Activated T-cell treated with anti-CD3 and anti-CD28 coated beads, Interleukin-2, amount 50 U/mL, for 1 hour (primary cell): ENCODE results near the gene SCUBE1.

Experiments used
- DNase-seq: peaks from one replicate; pipeline ENCODE4 v3.0.0-alpha.2; 2020

The SCUBE1 gene

DNA sequence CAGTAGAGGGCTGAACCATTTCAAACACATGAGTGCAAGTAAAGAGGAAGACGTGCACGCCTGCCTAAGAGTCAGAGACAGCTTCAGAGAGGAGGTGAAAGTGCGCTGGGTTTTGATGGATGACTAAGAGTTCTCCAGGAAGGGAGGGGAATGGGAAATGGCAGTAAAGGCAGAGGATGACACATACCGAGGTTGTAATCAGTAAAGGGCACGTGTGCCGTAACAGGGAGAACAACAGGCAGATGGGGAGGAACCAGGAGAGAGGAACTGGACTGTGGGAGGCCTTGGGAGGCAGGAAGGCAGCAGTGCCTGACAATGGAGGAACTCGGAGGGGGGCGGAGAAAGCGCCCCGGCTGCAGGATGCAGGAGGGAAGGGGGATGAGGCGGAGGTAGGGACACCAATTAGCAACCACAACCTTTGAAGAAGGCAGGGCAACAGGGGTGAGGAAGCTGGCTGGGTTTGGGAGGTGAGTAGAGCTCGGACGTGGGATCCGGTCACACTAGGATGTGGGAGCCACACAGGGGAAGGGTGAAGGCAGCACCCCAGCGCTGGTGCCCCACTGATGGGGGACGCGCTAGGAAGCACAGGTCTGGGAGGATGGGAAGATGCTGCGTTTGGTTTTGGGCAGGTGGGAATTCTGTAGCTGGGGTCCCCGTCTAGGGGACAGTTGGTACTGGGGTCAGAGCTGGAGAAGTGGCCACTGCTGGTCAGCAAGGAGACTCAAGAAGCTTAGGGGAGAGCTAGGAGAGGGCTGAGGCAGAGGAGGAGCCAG, 67.4 kb downstream of the SCUBE1 start:
- no peak for DNase-seq

DNA sequence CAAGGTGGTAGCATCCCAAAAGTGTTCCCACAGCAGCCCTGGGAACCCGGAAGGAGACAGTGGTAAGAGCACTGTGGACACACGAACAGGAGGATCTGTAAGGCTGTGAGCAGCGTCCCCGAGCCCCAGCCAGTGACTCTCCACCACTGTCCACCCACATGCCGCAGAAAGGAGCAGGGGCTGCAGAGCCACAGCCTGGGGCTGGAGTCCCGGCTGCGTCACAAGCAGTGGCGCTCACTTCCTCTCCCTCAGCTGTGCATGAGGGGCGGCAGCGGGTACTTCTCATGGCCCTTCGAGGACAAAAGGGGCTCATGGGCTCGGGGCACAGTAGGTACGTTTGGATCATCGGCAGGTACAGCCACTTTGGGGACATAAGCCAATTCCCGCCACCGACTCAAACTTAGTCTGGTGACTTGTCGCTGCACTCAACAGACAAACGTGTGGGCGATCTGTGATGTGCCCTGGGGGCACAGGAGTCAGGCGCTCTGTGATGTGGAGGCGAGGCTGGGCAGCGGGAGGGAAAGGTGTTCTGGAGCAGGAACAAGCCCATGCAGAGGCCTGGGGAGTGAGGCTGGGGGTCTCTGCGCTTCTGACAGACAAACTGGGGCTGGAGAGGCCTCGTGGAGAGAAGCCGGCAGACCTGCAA, 68.5 kb downstream of the SCUBE1 start:
- DNase-seq, result no peak

DNA sequence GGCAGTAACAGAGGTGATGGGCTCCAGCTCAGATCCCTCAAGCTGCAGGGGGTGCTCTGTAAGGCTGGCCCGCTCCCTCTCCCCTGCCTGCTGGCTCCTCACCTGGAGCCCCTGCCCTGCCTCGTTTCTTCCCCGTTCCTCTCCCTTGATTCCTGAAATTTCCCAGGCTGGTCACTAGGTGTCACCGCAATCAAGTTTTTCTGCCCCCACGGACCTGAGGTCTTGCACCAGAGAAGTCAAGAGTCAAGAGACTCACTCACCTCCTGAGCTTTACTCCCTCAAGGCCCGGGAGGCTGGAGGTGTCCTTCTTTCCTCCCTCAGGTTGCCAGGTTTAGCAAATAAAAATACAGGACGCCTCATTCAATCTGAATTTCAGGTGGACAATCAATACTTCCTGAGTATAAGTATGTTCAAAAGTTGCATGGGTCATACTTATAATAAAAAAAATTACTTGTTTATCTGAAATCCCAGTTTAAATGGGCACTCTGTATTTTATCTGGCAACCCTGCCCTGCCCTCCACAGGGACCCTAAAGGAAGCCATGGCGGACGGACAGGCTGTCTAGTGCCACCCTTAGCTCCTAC, 69.2 kb downstream of the SCUBE1 start:
- DNase-seq, result peak; percentile 33

DNA sequence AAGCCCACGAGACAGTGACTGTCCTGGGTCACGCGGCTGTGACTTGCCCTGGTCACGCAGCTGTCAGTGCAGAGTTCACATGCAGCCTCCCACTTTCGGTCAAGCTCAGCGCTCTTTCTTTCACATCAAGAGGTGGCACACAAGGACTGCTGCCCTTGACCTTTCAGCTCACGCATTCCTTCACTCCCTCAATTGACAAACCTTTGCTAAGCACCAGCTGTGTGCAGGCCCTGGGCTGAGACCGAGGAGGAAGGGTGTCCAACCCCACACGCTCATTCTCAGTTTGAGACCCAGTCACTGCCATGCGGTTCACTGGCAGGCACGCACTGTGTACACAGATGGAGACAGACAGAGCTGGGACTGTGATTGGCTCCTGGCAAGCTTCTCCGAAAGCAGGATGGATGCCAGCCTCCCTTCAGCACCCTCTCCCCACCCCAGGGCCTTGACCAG, 70.3 kb downstream of the SCUBE1 start:
- no peak for DNase-seq

DNA sequence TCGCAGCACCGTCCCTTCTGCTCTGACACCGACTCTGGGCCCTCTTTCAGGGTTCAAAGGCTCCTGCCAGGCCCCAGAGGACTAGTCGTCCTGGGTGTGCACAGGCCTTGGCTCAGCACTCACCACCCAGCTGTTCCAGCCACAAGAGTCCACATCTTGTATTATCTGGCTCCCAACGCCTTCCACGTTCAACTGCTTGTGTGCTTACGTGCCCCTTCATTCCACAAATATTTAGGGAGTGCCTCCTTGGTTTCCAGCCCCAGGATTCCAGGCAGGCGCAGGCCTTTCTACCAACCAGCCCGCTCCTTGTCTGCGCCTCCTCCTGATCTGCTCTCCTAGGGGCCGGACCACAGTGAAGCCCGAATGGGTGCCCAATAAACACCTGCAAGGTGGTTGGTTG, 70.9 kb downstream of the SCUBE1 start:
- DNase-seq, result no peak

DNA sequence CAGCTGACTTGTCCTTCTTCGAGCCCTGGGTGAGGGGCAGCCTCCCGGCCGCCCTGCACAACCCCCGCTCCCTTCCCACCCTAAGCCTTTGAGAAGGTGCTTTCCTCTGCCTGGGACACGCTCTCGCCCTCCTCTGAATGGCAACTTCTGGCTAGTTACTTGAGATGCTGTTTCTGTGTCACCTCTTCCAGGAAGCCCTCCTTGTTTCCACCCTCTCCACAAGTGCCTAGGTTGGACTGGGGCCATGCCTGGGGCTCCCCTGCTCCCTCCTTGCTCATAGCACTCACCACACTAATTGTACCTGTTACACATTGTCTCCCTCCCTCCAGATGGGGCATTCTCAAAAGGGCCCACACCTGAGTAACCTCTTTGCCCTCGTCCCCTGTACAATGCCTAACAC, 72.2 kb downstream of the SCUBE1 start:
- no peak for DNase-seq

DNA sequence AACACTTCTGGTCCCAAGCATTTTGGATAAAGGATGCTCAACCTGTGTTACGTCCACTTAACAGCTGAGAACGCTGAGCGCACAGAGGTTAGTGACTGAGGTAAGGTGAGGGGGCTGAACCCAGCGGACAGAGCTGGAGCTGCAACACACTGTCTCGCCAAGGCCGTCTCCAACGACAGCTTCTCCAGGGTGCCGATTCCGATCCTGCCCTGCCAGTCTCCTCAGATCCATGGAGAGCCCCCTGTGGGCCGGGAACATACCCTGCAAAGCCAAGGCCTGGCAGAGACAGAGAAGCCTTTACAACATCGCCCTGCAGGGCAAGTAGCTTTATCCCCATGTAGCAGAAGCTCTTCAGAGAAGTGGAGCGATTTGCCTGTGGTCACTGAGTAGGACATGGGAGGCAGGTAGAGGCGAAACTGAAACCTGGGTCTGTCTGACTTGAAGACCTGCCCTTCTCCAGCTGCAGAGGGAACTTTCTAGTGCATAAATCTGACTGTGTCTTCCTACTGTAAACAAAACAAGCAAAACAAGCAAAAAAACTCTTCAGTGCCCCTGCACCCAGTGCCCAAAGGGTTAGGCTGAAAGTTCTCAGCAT, 72.8 kb downstream of the SCUBE1 start:
- no peak for DNase-seq

DNA sequence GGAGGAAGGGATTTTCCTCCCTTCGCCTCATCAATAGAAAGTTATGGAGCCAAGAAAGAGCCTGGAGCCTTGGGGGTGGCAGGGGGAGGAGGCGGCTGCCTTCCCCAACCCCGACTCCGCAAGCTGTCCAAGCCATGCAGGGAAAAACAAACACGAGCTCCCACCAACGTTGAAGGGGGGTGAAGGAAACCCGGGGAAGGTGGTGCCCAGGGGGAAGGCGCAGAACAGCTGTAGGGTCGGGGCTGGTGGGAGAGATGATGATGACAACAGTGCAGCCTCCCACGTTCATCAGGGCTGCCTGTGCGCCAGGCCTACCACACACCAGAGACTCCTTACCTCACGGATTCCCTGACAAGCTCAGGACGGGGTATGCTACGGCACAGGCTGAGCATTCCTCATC, 73.5 kb downstream of the SCUBE1 start:
- no peak for DNase-seq

DNA sequence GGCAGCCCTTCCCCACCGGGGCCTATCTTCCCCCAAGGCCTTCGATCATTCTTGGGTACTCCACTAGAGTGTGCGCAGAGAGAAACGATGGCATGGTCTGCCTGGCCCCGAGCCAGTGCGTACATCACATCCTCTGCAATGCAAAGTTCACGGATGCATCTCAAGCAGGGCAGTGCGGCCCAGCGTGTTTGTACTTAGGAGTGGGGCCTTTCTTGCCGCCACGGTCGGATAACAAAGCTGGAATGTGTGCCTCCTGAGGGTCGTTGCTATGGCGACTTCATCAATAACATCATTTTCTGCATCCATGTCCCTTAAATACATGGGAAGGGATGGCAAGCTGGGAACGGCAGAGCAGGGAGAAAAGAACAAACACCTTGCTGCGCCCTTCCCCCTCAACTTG, 73.9 kb downstream of the SCUBE1 start:
- DNase-seq, result no peak

DNA sequence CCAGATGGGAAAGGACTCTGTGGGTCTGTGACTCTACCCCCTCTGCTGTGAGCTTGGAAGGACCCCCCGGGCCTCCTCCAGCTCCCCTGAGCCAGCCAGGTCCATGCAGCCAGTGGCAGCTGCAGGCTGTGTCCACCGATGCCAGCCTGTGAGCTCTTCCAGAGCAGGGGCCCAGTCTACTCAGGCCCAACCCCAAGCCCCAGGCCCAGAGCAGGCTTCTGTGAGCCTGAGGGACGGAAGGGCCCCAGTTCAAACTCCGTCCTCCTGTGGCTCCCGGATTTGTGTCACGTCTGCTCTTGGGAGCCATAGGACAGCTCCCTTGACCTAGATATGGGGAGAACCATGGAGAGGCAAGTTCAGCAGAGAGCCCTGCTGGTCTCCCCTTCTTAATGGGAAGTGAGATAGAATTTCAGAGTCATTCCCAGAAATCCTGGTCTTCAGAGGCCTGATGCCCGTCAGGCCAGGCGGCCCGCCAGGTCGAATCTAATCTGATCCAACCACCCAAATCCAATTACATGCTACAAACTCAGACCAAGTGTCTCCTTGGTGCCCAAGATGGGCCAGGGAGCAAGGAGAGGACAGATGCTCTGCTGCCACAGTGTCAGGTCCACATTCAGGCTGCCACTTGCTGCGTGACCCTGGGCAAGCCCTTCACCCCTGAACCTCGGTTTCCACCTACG, 75.1 kb downstream of the SCUBE1 start:
- no peak for DNase-seq

DNA sequence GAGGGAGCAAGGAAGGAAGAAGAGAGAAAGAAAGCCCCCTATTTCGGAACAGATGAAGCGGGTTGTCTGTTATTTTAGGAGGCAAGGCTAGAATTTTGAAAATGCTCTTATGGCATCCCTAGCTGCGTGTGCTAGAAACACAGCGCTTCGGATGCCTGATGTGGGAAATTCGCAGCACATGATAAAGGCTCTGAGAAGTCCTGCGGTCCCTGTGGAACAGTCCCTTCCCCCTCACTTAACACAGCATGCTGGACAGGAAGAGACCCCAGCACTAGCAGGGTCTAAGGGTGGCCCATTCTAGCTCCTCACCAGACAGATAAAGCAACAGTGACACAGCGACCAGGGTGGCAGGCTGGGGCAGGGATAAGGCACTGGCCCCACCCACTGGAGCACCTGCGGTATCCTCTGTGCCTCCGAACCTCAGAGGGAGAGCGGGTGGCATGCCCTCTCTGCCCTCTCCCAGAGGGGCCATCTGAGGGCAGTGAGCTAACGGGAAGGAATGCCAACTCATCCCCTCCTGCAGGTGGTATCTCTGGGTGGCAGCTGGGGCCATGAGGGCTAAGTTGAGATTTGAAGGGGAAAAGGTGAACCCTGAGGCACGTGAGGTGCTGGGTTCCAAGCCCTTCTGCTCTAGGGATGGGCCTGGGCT, 75.7 kb downstream of the SCUBE1 start:
- no peak for DNase-seq

DNA sequence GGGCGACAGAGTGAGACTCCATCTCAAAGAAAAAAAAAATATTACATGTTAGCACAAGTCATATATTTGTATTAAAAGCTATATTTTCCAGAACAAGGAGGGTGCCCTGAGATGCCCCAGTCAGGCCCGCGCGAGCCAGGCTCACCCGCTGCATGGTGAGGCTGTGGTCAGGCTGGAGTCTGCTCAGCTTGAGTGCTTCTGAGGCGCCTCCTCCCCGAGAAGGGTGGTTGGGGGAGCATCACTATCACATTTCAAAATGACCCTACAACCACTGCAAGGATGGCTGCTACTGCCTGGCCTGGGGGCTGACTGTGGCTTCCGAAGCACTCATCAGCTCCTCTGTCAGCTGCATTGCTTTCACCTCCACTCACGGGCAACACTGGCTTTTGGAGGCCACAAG, 77.1 kb downstream of the SCUBE1 start:
- no peak for DNase-seq

DNA sequence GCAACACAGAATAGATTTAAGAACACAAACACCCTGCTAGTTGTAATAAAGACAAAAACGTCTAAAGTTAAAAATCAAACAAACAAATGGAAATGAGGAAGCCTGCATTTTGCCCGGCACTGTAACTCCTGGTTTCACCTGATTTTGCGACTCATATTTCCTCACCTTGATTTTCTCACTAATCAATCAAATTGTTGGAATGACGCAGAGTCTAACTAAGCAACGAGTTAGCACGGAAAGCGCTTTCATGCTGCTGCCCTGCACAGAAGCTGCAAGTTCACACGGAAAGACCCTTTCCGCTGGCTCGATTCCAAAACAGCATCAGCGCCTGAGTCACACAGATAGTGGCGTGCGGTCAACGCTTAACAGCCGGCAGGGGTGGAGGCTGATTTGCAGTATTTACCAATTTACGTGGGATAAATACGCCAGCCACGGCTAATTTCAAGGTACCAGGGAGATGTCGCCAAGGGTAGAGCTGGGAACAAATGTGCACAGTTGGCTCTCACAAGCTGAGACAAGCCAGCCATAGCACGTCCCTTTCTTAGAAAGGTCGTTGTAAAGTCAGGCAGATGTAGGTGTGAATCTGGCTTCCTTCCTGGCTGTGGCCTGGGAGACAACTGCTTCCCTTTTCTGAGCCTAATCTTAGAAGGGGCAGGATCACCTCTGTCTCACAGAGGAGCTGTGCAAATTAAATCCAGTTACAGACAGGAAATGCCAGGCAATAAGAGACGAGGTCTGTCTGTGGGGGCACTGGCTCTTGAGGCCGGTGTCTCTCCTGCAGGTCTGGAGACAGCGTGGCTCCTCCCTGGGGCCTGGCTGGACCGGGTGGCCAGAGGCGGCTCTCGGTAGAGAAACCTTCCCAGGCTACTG, 79.3 kb downstream of the SCUBE1 start:
- DNase-seq, result peak; percentile 78

DNA sequence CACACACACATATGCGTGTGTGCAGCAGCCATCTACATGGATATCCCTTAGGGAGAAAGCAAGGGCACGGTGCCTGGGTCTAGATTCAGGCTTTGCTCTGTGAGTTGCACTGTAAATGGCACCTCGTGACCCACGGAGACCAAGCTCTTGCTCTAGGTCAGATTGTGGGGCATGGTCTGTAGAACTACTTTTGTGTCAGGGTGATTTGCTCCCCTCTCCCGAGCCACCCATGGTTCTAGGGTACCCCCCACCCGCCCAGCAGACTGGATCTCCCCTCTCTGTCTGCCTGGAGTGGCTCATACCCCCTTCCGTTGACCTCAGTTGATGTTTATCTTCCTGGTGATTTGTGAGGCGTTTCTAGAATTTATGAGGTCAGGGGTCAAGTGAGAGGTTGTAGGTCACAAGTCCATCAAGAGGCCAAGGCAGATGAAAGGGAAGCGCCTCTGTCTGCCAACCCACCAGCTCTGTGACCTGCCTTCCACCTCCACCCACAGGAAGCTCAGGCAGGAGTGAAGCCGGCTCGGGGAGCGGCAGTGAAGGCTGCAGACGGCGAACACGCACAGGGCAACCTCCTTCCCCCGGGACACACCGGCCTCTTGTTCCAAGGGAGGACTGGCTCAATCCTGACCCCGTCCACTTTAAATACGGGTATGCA, 80.1 kb downstream of the SCUBE1 start:
- peak; percentile 55 for DNase-seq

DNA sequence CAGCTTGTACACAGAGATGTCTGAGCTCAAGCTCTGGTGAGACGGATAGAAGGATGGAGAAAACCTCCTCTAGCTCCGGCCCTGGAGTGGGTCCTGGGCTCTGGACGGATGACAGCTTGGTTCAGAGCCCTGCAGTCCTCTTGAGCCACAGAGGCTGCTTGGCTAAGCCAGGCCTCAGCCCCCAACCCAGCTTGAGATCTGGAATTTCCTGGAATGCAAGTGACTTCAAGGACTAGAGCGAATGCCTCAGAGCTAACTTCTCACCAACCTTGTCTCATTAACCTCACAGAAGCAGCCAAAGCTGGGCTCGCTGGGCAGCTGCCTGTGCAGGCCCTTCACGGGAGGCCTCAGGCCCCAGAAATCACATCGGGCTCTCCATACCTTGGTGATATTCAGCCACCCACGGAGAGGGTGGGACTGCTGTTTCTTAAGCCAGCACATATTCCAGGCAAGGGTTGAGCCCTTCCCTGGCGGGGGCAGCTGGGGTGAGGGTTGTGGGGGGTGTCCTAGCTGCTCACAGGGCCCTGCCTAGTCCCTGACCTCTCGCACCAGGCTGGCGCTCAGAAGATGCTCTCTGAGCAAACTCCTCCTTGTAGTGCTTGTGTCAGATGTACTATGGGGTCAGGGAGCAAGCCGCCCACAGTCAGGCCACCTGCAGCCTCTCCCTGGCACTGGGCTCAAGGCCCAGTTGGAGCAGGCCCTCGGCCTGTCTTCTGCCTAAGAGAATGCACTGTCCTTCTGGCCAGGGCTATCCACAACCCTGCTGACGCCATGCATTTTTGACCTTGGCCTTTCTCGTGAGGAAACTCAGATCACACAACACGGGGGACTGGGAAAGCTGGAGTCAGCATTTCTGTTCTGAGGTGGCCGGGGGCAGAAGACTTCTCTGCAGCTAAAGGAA, 82.6 kb downstream of the SCUBE1 start:
- DNase-seq, result no peak

DNA sequence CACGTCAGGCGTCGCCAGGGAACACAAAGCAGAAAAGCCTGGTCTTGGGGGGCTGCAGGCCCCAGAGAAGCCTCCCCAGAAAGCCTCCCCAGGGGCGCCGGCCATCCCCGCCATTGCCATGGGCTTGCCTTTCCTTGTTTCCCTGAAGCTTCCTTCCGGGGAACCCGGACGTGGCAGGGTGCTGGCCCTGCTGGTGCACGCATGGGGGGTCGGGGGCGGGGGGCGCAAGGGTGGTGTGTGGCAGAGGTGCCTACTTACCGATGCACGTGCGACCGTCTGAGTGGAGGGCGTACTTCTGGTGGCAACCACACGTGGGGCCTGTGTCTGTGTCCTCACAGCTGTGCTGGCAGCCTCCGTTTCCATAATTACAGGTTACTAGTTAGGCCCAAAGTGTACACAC, 85.2 kb downstream of the SCUBE1 start:
- DNase-seq, result no peak

DNA sequence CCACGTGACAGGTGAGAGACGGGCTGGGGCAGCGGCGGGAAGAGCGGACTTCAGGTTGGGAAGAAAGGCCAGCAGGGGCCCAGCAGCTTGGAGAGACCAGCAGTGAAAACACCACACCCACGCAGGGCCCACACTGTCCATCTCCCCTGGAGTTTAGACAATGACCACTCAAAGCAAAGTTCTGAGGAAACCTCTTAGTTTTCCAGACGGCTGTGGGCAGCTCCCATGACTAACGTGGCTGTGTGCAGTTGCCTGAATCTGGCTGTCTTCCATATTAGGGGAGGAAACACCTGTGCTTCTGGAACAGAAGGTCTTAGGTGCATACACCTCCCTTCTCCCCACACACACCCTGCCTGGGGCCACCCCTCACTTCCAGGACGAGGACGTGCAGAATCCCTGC, 85.6 kb downstream of the SCUBE1 start:
- DNase-seq, result no peak

DNA sequence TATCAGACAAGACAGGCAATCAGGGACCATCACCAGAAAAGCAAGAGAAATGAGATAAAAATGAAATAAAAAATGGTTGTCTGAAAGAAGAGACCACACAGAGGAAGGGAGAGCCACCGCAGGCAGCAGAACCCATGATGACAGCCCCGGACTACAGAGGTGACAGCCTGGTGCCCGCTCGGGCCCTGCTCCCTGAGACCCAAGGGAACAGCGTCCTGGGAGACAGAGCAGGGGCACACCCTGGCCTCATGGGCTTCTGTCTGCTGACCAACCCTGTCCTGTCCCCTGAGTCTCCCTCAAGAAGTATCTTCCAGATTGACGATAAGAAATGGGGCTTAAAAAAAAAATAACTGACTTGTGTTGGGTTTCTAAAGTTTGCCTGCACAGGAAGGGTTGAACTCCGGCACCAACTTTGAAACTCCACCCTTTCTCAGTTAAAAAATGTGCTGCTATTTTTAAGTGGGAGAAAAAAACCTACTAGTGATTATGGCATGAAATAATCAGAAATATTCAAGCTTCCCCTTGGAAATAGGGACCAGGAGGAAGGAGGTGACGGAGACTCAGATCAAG, 86.1 kb downstream of the SCUBE1 start:
- DNase-seq, result no peak

DNA sequence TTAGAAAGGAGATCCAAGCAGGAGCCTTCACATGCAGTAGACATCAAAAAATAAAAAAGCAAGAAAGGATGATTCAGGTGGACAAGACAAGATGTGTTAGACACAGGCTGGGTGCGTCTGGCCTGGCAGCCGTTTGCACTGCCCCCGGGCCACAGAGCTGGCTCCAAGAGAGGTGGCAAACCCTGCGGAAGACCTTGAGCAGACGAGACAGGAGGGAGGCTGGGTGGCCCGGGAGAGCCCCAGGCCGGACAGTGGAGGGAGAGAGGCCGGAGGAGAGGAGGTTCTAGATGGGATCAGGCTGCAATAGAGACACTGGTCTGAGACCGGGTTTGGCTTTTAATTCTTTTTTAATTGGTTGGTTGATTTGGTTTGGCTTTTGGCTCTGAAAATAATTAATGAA, 86.6 kb downstream of the SCUBE1 start:
- no peak for DNase-seq

DNA sequence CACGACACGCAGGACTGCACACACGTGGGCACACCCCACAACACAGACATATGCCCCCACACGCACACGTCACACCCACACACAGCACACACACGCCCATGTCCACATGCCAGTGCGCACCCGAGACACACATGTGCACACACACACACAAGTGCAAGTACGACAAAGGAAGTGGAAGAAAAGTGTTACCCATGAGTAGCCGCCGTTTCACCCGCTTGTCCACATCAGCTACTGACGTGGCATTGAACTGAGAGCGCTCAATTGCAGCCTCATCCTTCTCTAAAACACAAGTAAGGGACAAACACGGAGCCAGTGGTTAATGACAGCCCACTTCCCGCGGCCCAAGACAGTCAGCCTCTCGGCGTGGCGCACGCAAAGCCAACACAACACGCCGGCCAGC, 87.9 kb downstream of the SCUBE1 start:
- DNase-seq, result no peak
